GM03348 (cell line): ENCODE results near the gene OR11H7.
"Not testable (repeated sequence)": the region's sequence is repeated elsewhere in the genome, so short reads cannot be mapped to it uniquely, and the experiment has no call there.

Source experiments
- DNase-seq: peaks from one replicate; pipeline ENCODE4 v3.0.0; 2012; ENCODE audit warnings: low spot score

Gene OR11H7

GRCh38 chr14:20228681-20229080, at the start of gene OR11H7:
Gene OR11H7, plus strand, starts transcription at chr14:20228981.
- no peak for DNase-seq

GRCh38 chr14:20179218-20179617, 49.6 kb upstream of the OR11H7 start:
- DNase-seq: no peak

- DNase-seq: no peak
These were observed 48.9 kb upstream of the OR11H7 start for GRCh38 chr14:20179880-20180279.

GRCh38 chr14:20180486-20180885, 48.3 kb upstream of the OR11H7 start:
- DNase-seq: no peak

GRCh38 chr14:20184181-20184580, 44.6 kb upstream of the OR11H7 start:
- DNase-seq: peak; percentile 55

GRCh38 chr14:20190596-20190995, 38.2 kb upstream of the OR11H7 start, which contains the start of gene OR11G2:
Gene OR11G2, plus strand, starts transcription at chr14:20190896. Its CDS starts 6,542 bp downstream, at chr14:20197438.
- DNase-seq: no peak

- DNase-seq: no peak
These were observed 37.4 kb upstream of the OR11H7 start for GRCh38 chr14:20191396-20191795.

- DNase-seq: no peak
These were observed 34.7 kb upstream of the OR11H7 start for GRCh38 chr14:20194101-20194500.

GRCh38 chr14:20195170-20195569, 33.6 kb upstream of the OR11H7 start:
- DNase-seq: not testable (repeated sequence)

- DNase-seq: peak; percentile 18
These were observed 32.9 kb upstream of the OR11H7 start for GRCh38 chr14:20195911-20196310.

GRCh38 chr14:20197459-20197858, 31.3 kb upstream of the OR11H7 start:
- DNase-seq: no peak

GRCh38 chr14:20198991-20199390, 29.8 kb upstream of the OR11H7 start:
- no peak for DNase-seq

GRCh38 chr14:20204721-20205120, 24.1 kb upstream of the OR11H7 start:
- no peak for DNase-seq

GRCh38 chr14:20209595-20209994, 19.2 kb upstream of the OR11H7 start:
- no peak for DNase-seq

GRCh38 chr14:20212406-20212805, 16.4 kb upstream of the OR11H7 start:
- not testable (repeated sequence) for DNase-seq

GRCh38 chr14:20215196-20215595, 13.6 kb upstream of the OR11H7 start:
- DNase-seq: peak; percentile 10

GRCh38 chr14:20219033-20219432, 9.7 kb upstream of the OR11H7 start:
- DNase-seq: peak; percentile 12

GRCh38 chr14:20223410-20223809, 5.4 kb upstream of the OR11H7 start, which contains the start of gene OR11H6:
Gene OR11H6, plus strand, starts transcription at chr14:20223710. Its CDS starts 0 bp downstream, at chr14:20223710.
- no peak for DNase-seq

- not testable (repeated sequence) for DNase-seq
These were observed 6.6 kb downstream of the OR11H7 start for GRCh38 chr14:20235415-20235814.

- DNase-seq: no peak
These were observed 19.0 kb downstream of the OR11H7 start for GRCh38 chr14:20247646-20248246.

GRCh38 chr14:20262642-20263128, 33.9 kb downstream of the OR11H7 start:
- peak; percentile 32 for DNase-seq

GRCh38 chr14:20264361-20264760, 35.6 kb downstream of the OR11H7 start:
- not testable (repeated sequence) for DNase-seq

GRCh38 chr14:20274062-20274461, 45.3 kb downstream of the OR11H7 start:
- DNase-seq: no peak

GRCh38 chr14:20277409-20277808, 48.6 kb downstream of the OR11H7 start:
- no peak for DNase-seq
